H1 (cell line): ENCODE results near the gene SLC35G2.

Source experiments
- POLR2A ChIP-seq, 2 experiments: IDR thresholded peaks; 1 replicate in 1 of 2; 2 replicates in 1 of 2; pipeline ENCODE4 v1.6.1; 2011; ENCODE audit warnings: low read depth in 2 of 2, low read length in 2 of 2, mild to moderate bottlenecking in 2 of 2; ENCODE audit errors: control extremely low read depth in 1 of 2
- YY1 ChIP-seq: IDR thresholded peaks from 2 replicates; pipeline ENCODE4 v1.6.1; 2011; ENCODE audit warnings: low read depth, mild to moderate bottlenecking, low read length

DNA sequence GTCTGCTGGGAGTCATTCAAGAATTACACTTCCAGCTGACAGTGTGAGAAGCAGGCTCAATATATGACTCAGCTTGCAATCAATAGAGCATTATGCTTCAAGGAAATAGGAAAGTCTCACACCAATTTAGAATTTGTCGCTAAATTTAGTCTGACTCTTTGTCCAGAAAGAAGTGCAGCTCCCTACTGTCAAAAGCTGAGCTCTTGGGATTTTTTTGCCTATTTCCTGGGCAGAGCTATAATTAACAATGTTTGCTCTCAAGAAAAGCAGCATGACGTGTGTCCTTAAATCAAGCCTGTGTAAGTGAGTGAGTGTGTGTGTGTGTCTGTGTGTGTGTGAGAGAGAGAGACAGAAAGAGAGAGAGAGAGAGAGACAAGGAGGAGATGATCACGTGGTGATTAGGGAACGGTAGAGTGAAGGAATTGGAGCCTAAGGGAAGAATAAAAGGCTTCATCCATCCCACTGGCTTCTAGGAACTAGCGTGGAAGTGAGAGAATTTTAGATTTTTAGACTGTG, 16.4 kb upstream of the SLC35G2 start:
- TF ChIP-seq POLR2A (IDR thresholded peaks at IDR 0.05; ENCODE audit: control extremely low read depth in 1 of 2, low read depth in 2 of 2, low read length in 2 of 2) (no peak), YY1 (no peak)
